ENCODE results near the gene STK33.

STK33 gene

GRCh38 chr11:8359521-8359920, 234.5 kb downstream of the STK33 start:
- FAIRE-seq (no peak), DNase-seq (ENCODE audit: insufficient read length, low spot score) (no peak)

GRCh38 chr11:8357891-8358566, 236.0 kb downstream of the STK33 start:
- no peak for DNase-seq (ENCODE audit: insufficient read length, low spot score)
- FAIRE-seq, result no peak

GRCh38 chr11:8357505-8357888, 236.5 kb downstream of the STK33 start:
- FAIRE-seq (no peak), DNase-seq (ENCODE audit: insufficient read length, low spot score) (no peak)

DNA sequence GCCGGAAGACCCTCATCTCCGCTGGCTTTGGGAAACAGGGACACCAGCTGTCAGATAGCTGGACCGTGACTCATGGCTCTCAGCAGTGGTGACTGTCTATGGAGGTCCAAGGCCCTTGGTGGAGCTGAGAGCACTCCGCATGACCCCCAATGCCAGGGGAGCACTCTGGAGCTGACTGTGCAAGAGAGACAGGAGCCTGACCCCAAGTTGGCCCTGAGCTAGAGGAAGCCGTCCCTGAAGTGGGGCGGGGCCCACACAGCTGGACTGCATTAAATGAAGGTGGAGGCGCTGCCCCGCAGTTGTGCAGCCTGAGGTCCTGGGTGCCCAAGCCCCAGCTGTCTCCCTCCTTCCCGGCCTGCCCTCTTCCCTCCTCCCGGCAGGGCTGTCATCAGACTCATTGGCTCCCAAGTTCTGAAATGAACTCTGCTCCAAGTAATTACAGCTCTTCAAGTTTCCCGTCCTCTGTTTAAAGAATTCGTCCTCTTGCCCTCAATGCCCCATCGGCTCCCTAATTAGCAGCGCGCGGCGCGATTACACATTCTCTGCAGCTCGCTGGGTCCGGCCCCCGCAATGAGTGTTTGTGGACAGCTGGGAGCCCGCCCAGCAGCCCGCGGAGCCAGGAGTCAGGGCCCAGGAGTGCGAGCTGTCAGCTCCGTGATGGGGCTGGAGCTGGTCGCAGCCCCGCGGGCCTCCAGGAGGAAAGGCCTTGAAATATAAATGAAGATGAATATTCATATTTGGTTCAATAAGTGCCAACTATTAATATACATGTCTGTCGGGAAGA, 237.1 kb downstream of the STK33 start:
- DNase-seq (ENCODE audit: insufficient read length, low spot score), result no peak
- no peak for FAIRE-seq

GRCh38 chr11:8356216-8356615, 237.8 kb downstream of the STK33 start:
- DNase-seq (ENCODE audit: insufficient read length, low spot score) (no peak), FAIRE-seq (no peak)

- no peak for DNase-seq (ENCODE audit: insufficient read length, low spot score)
- FAIRE-seq, result no peak
Observed at GRCh38 chr11:8355416-8355742, 238.6 kb downstream of the STK33 start.

- FAIRE-seq, result no peak
- no peak for DNase-seq (ENCODE audit: insufficient read length, low spot score)
Observed at GRCh38 chr11:8354622-8355415, 239.2 kb downstream of the STK33 start.

DNA sequence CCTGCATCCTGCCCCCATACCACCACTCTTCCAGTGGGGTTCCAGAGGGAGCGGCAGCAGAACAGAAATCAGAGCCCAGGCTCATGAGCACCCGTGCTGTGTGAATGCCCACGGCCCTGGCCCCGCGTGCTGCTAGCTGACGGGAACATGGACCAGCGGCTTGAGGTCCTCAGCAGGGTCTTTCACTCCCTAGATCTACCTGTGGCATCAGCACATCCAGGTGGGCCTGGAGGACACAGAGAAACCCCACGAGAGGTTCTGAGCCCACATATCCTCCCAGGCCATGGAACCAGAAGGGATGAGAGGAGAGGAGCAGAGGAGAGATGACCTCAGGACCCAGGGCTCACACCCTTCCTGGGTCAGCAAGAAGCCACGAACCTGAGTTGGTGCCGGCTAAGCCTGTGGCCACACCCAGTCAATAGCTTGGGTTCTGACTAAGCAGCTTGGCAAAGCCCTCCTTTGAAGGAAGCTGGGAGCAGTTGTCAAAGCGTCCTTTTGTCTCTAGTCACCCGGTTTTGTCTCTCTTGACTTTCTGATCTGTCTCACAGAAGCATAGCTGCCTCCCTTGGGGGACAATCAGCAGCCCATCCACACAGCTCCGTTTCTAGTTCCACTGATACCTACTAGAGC, 241.0 kb downstream of the STK33 start:
- DNase-seq (ENCODE audit: insufficient read length, low spot score) (no peak), FAIRE-seq (no peak)

DNA sequence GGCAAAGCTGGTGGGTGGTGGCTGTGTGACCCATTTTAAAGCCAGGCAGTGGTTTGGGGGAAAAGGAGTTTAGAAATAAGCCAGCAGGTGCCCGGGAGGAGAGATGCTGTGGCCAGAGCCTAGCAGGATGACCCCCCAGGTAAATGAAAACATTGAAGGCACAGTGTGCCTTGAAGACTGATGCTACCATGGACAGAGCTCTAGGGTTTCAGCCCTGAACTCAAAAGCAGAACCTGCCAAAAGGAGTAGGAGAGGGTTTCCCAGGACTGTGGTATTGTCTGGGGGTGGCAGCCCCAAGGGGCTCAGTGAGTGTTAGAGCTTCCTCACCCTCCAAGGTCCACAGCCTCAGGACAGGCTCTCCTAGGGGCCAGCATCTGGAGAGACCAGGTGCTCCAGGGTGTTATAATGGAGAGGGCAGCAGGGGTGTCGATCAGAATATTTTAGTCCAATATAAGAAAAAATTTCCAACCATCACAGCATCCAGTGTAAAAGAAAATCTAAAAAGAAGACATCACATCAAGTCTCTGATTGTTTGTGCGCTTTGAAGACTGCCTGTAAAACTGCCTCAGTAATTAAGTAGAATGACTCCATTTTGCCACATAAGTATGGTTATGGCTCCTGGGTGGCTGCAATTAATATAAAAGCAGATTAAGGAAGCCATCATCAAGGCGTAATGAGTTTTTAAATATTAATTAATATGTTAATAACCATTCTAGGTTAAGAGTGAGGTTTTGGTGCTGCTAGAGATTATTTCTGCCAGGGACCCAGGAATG, 241.7 kb downstream of the STK33 start:
- no peak for DNase-seq (ENCODE audit: insufficient read length, low spot score)
- FAIRE-seq, result no peak

- DNase-seq (ENCODE audit: insufficient read length, low spot score), result no peak
- no peak for FAIRE-seq
Observed at GRCh38 chr11:8351223-8351622, 242.8 kb downstream of the STK33 start.

GRCh38 chr11:8347978-8348377, 246.1 kb downstream of the STK33 start:
- FAIRE-seq, result no peak

DNA sequence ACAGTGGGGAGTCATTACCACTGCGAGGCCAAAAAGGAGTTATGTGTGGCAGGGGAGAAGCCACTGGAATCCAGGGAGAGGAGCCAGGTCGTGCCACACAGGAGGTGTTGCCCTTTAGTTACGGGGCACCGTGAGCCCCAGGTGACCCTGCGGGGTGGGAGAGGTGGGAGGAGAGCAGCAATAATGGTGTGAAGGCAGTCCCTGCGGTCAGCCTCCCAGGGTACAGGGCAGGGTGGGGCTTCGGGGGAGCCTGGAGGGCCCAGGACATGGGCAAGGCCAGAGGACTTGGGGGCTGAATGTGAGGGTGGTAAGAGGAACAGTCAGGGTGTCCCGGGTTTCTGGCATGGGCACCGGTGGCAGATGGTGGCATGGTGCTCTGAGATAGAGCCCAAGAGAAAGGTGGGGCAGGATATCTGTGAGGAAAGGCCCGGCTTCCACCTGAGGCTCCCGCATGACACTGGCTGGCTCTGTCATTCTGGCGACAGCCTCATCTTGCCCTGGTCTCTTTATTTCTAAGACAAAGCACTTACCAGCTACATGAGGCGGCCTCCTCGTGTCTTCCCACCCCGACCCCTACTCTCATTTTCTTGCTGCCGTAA, 247.8 kb downstream of the STK33 start:
- no peak for FAIRE-seq
- no peak for DNase-seq (ENCODE audit: insufficient read length, low spot score)

More at GRCh38 chr11:8347978-8348377, 246.1 kb downstream of the STK33 start:
- no peak for DNase-seq (ENCODE audit: insufficient read length, low spot score)

- no peak for DNase-seq (ENCODE audit: insufficient read length, low spot score)
- no peak for FAIRE-seq
Observed at GRCh38 chr11:8345179-8345578, 248.8 kb downstream of the STK33 start.

- FAIRE-seq (no peak), DNase-seq (ENCODE audit: insufficient read length, low spot score) (no peak)
Observed at GRCh38 chr11:8344346-8344745, 249.7 kb downstream of the STK33 start.

DNA sequence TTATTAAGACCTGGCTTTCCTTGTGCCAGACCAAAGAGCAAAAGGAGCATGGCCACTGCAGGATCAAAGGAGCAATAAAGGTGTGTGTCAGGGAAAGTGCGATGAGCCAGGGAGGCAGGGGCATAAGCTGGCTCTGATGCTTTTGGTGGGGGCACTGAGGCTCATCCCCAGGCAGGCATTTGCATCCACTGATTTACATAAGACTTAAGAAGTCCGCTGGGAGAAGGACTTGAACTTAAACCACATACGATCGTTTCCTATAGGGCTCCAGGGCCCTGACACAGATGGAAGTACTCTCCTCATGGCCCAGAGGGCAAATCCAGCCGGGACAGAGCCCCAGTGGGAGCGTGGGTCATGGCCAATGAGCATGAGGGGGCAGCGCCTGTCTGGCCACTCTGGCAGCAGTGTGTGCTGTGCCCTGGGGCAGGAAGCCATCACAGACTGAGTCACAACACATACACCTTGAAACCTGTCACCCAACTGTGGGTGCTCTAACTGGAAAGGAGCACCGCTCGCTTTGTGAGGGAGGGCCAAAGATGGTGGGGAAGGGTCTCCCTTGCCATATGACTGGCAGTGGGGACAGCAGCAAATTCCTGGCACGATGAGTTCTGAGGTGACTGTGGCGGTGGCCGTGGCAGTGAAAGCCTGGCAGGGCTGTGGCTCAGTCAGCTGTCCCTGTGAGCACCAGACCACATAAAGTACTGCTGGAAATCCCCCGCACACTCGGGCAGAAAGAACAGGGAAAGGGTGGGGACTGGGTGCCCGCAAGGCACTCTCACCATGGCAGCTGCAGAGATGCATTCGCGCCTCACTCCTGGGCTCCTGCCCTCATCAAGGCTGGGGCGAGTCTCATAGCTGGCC, 251.0 kb downstream of the STK33 start:
- no peak for FAIRE-seq

DNA sequence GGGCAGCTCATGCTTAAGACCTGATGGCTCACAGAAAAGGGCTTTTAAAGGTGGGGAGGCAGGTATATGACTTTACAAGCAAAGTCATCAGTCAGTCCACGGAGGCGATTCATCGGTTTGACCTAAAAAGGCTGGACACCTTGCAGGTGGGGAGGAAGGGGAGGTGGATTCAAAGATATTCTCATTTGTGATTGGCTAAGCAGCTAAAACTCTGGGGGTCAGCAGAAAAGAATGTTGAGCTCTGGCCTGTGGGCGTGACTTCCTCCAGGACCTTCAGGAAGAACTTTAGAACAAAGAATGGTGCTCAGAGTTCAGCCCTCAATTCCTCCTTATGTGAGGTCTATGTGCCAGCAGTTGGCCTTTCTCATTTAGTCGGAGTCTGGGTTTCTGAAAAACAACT, 252.0 kb downstream of the STK33 start:
- FAIRE-seq (no peak), DNase-seq (ENCODE audit: insufficient read length, low spot score) (no peak)

More for the DNA sequence above, 251.0 kb downstream of the STK33 start:
- DNase-seq (ENCODE audit: insufficient read length, low spot score), result no peak

Data from HTR-8/SVneo (cell line).